Measurements from ENCODE around the gene FBXO40.

Gene FBXO40

GRCh38 chr3:121619691-121620090, 26.5 kb downstream of the FBXO40 start:
- DNase-seq (ENCODE audit: low read depth), result no peak

- DNase-seq (ENCODE audit: low read depth), result no peak
These were observed 28.3 kb downstream of the FBXO40 start for GRCh38 chr3:121621491-121621890.

GRCh38 chr3:121624147-121624899, 31.1 kb downstream of the FBXO40 start:
- no peak for DNase-seq (ENCODE audit: low read depth)

GRCh38 chr3:121626495-121626894, 33.3 kb downstream of the FBXO40 start:
- no peak for DNase-seq (ENCODE audit: low read depth)

GRCh38 chr3:121627211-121627610, 34.0 kb downstream of the FBXO40 start:
- DNase-seq (ENCODE audit: low read depth), result no peak

- no peak for DNase-seq (ENCODE audit: low read depth)
These were observed 34.4 kb downstream of the FBXO40 start for GRCh38 chr3:121627622-121628021.

GRCh38 chr3:121629601-121630000, 36.4 kb downstream of the FBXO40 start:
- DNase-seq (ENCODE audit: low read depth), result no peak

GRCh38 chr3:121630355-121630754, 37.2 kb downstream of the FBXO40 start:
- no peak for DNase-seq (ENCODE audit: low read depth)

- DNase-seq (ENCODE audit: low read depth), result no peak
These were observed 44.7 kb downstream of the FBXO40 start for GRCh38 chr3:121637922-121638321.

GRCh38 chr3:121641127-121641526, 47.9 kb downstream of the FBXO40 start:
- DNase-seq (ENCODE audit: low read depth), result no peak

- DNase-seq (ENCODE audit: low read depth), result no peak
These were observed 49.6 kb downstream of the FBXO40 start for GRCh38 chr3:121642601-121643314.

- no peak for DNase-seq (ENCODE audit: low read depth)
These were observed 51.9 kb downstream of the FBXO40 start for GRCh38 chr3:121645054-121645453.

- DNase-seq (ENCODE audit: low read depth), result no peak
These were observed 55.2 kb downstream of the FBXO40 start for GRCh38 chr3:121648219-121648958.

GRCh38 chr3:121649645-121650044, 56.5 kb downstream of the FBXO40 start:
- no peak for DNase-seq (ENCODE audit: low read depth)

GRCh38 chr3:121651684-121652083, 58.5 kb downstream of the FBXO40 start:
- DNase-seq (ENCODE audit: low read depth), result no peak

- DNase-seq (ENCODE audit: low read depth), result no peak
These were observed 61.6 kb downstream of the FBXO40 start for GRCh38 chr3:121654493-121655385.

- no peak for DNase-seq (ENCODE audit: low read depth)
These were observed 65.7 kb downstream of the FBXO40 start for GRCh38 chr3:121658716-121659435.

- DNase-seq (ENCODE audit: low read depth), result no peak
These were observed 66.4 kb downstream of the FBXO40 start for GRCh38 chr3:121659586-121659985.

GRCh38 chr3:121660356-121661171, 67.4 kb downstream of the FBXO40 start, which contains the start of gene HCLS1:
Gene HCLS1 (minus strand): TSS chr3:121660903. CDS start chr3:121658347, 2,556 bp downstream.
- peak; percentile 58 for DNase-seq (ENCODE audit: low read depth)

GRCh38 chr3:121661376-121661775, 68.2 kb downstream of the FBXO40 start:
- no peak for DNase-seq (ENCODE audit: low read depth)
